GM12872 (cell line): ENCODE data around the gene OR52N4.

Source experiments
- CTCF ChIP-seq: IDR thresholded peaks from 3 replicates; pipeline ENCODE4 v1.5.1; 2011; ENCODE audit warnings: low read depth, mild to moderate bottlenecking, low read length, moderate library complexity; ENCODE audit not compliant: insufficient read depth

OR52N4 gene

GRCh38 chr11:5783255-5783654, 29.2 kb downstream of the OR52N4 start, which contains the start of gene OR52N5:
Gene OR52N5 (minus strand): TSS chr11:5783355. CDS start chr11:5778634, 4,721 bp downstream.
- no peak for TF ChIP-seq CTCF

- no peak for TF ChIP-seq CTCF
Measured at GRCh38 chr11:5791165-5791564, 37.1 kb downstream of the OR52N4 start, which contains the start of gene OR52N1. Gene OR52N1 (minus strand): TSS chr11:5791265. CDS start chr11:5788816, 2,449 bp downstream.

- TF ChIP-seq CTCF = no peak
Measured at GRCh38 chr11:5796541-5796940, 42.5 kb downstream of the OR52N4 start.

- TF ChIP-seq CTCF = no peak
Measured at GRCh38 chr11:5803982-5804381, 49.9 kb downstream of the OR52N4 start.
